H1 (cell line): Measurements from ENCODE around the gene FBXL17. TPM values are rescaled to one million over a fixed set of nuclear protein-coding genes. Genes with fewer than 3 reads are reported as not detected.

Source experiments
- CTCF ChIA-PET: fragments of 300-600 bp; sonication (Branson Sonifier 250); formaldehyde crosslinking; loops from one replicate; lab custom pipeline; 2021; ENCODE audit not compliant: partially characterized antibody; lab: Charles Lee
- POLR2A ChIA-PET: fragments of 300-600 bp; sonication (Branson Sonifier 250); formaldehyde crosslinking; loops from one replicate; lab custom pipeline; 2021; ENCODE audit warnings: inconsistent platforms; ENCODE audit not compliant: partially characterized antibody; lab: Charles Lee
- DNase-seq, 2 experiments: peaks; one replicate each; pipeline versions ENCODE4 v3.0.0 to v3.0.0-alpha.2; 2010 to 2022; ENCODE audit warnings: low spot score in 2 of 2, low read depth in 1 of 2, mixed read lengths in 1 of 2
- FAIRE-seq: peaks from 2 replicates; lab custom pipeline; 2011; peaks lifted over from hg19 to GRCh38; lab: Jason Lieb, UNC
- H2AFZ ChIP-seq: 2 replicates; pipeline ENCODE4 v1.8.1; 2012; ENCODE audit warnings: low read length, inconsistent platforms
- H2AK5ac ChIP-seq: 2 replicates; pipeline ENCODE4 v1.6.1; 2013; ENCODE audit warnings: low read depth, low read length
- H2BK120ac ChIP-seq: replicated peaks from 2 replicates; pipeline ENCODE3; 2013; ENCODE audit warnings: low read depth, low read length, inconsistent platforms
- H2BK12ac ChIP-seq: 2 replicates; pipeline ENCODE4 v1.6.1; 2013; ENCODE audit warnings: low read depth, low read length
- H2BK15ac ChIP-seq: 2 replicates; pipeline ENCODE4 v1.6.1; 2013; ENCODE audit warnings: low read length
- H2BK20ac ChIP-seq: 2 replicates; pipeline ENCODE4 v1.6.1; 2013; ENCODE audit warnings: low read length
- H2BK5ac ChIP-seq: 2 replicates; pipeline ENCODE4 v1.6.1; 2013; ENCODE audit warnings: low read depth, low read length
- H3K14ac ChIP-seq: 2 replicates; pipeline ENCODE4 v1.6.1; 2013; ENCODE audit warnings: inconsistent platforms; ENCODE audit not compliant: insufficient read length
- H3K18ac ChIP-seq: 2 replicates; pipeline ENCODE4 v1.6.1; 2013; ENCODE audit warnings: low read length; ENCODE audit errors: extremely low read depth
- H3K23ac ChIP-seq: 2 replicates; pipeline ENCODE4 v1.6.1; 2013; ENCODE audit warnings: inconsistent platforms; ENCODE audit not compliant: insufficient read length
- H3K23me2 ChIP-seq: 2 replicates; pipeline ENCODE4 v1.6.1; 2013; ENCODE audit warnings: low read depth, low read length
- H3K27ac ChIP-seq: 2 replicates; pipeline ENCODE4 v1.6.1; 2011; ENCODE audit warnings: low read depth, low read length, inconsistent platforms
- H3K27me3 ChIP-seq, 4 experiments: replicated peaks in 1 of 4; 1 replicate in 1 of 4; 2 replicates in 3 of 4; pipeline versions ENCODE4 v1.6.1 to v1.8.1; 2011 to 2013; ENCODE audit warnings: low read length in 3 of 4, mild to moderate bottlenecking in 3 of 4, inconsistent platforms in 2 of 4, mixed read lengths in 2 of 4, moderate library complexity in 1 of 4; ENCODE audit not compliant: control insufficient read depth in 3 of 4, insufficient read depth in 3 of 4; ENCODE audit errors: extremely low read depth in 1 of 4
- H3K36me3 ChIP-seq, 4 experiments: 2 replicates each; pipeline versions ENCODE4 v1.6.1 to v1.8.1; 2011 to 2013; ENCODE audit warnings: mild to moderate bottlenecking in 4 of 4, low read length in 3 of 4, moderate library complexity in 2 of 4, control low read depth in 1 of 4, inconsistent platforms in 1 of 4; ENCODE audit not compliant: insufficient read depth in 4 of 4, control insufficient read depth in 2 of 4
- H3K4ac ChIP-seq: replicated peaks from 2 replicates; pipeline ENCODE3; 2013; ENCODE audit warnings: low read length, low read depth, mixed read lengths, inconsistent platforms; ENCODE audit not compliant: insufficient read length
- H3K4me1 ChIP-seq, 4 experiments: replicated peaks in 1 of 4; 1 replicate in 1 of 4; 2 replicates in 3 of 4; pipeline versions ENCODE4 v1.6.1 to v1.8.1; 2011 to 2013; ENCODE audit warnings: low read length in 3 of 4, inconsistent platforms in 2 of 4, mixed read lengths in 1 of 4; ENCODE audit not compliant: insufficient read depth in 4 of 4, control insufficient read depth in 3 of 4
- H3K4me2 ChIP-seq, 2 experiments: 2 replicates each; pipeline versions ENCODE4 v1.6.1 to v1.8.1; 2011 to 2013; ENCODE audit warnings: low read depth in 2 of 2, low read length in 2 of 2, control low read depth in 1 of 2, inconsistent platforms in 1 of 2, mild to moderate bottlenecking in 1 of 2; ENCODE audit not compliant: insufficient read depth in 1 of 2
- H3K4me3 ChIP-seq, 4 experiments: fragments of 200-600, 300-600 bp in 1 of 4; sonication (generic), shearing (Covaris generic), sonication (Bioruptor Twin) in 1 of 4; 2 replicates each; pipeline versions ENCODE4 v1.5.1 to v1.8.1; 2011 to 2016; ENCODE audit warnings: low read length in 4 of 4, low read depth in 3 of 4, control low read depth in 2 of 4, inconsistent platforms in 2 of 4, mild to moderate bottlenecking in 2 of 4, mixed read lengths in 1 of 4, moderate library complexity in 1 of 4; ENCODE audit not compliant: insufficient read depth in 2 of 4; ENCODE audit errors: extremely low read depth in 1 of 4
- H3K56ac ChIP-seq: replicated peaks from 2 replicates; pipeline ENCODE3; 2013; ENCODE audit warnings: low read depth, mild to moderate bottlenecking, mixed read lengths, low read length, inconsistent platforms; ENCODE audit not compliant: insufficient read length
- H3K79me1 ChIP-seq: 2 replicates; pipeline ENCODE4 v1.6.1; 2013; ENCODE audit warnings: low read depth, low read length, control low read depth
- H3K79me2 ChIP-seq, 2 experiments: 2 replicates each; pipeline versions ENCODE4 v1.6.1 to v1.8.1; 2012 to 2013; ENCODE audit warnings: low read length in 2 of 2, mild to moderate bottlenecking in 2 of 2, inconsistent platforms in 1 of 2; ENCODE audit not compliant: insufficient read depth in 2 of 2, control insufficient read depth in 1 of 2
- H3K9ac ChIP-seq, 4 experiments: replicated peaks in 1 of 4; 1 replicate in 1 of 4; 2 replicates in 3 of 4; pipeline versions ENCODE4 v1.6.1 to v1.8.1; 2011 to 2013; ENCODE audit warnings: low read depth in 3 of 4, low read length in 3 of 4, control low read depth in 2 of 4, mild to moderate bottlenecking in 2 of 4, moderate library complexity in 2 of 4, inconsistent platforms in 1 of 4; ENCODE audit errors: extremely low read depth in 1 of 4
- H3K9me3 ChIP-seq, 2 experiments: 2 replicates each; pipeline versions ENCODE4 v1.6.1 to v1.8.1; 2012 to 2013; ENCODE audit warnings: mild to moderate bottlenecking in 2 of 2, moderate library complexity in 2 of 2, control low read depth in 1 of 2, inconsistent platforms in 1 of 2, low read depth in 1 of 2, low read length in 1 of 2, mixed read lengths in 1 of 2; ENCODE audit not compliant: insufficient read depth in 2 of 2
- H4K20me1 ChIP-seq, 2 experiments: replicated peaks in 1 of 2; 2 replicates each; pipeline versions ENCODE3 to v1.8.1; 2011 to 2013; ENCODE audit warnings: inconsistent platforms in 2 of 2, low read length in 2 of 2, mild to moderate bottlenecking in 1 of 2; ENCODE audit not compliant: insufficient read depth in 2 of 2, control insufficient read depth in 1 of 2
- H4K5ac ChIP-seq: 2 replicates; pipeline ENCODE4 v1.6.1; 2013; ENCODE audit warnings: low read length, low read depth, mixed read lengths, inconsistent platforms; ENCODE audit not compliant: insufficient read length
- H4K8ac ChIP-seq: 2 replicates; pipeline ENCODE4 v1.8.0; 2013; ENCODE audit warnings: mild to moderate bottlenecking, moderate library complexity, low read length, inconsistent platforms; ENCODE audit not compliant: insufficient read depth; ENCODE audit errors: extremely low read depth
- H4K91ac ChIP-seq: replicated peaks from 2 replicates; pipeline ENCODE3; 2013; ENCODE audit warnings: low read length, mixed read lengths, inconsistent platforms; ENCODE audit not compliant: insufficient read length
- BACH1 ChIP-seq: IDR thresholded peaks from 2 replicates; pipeline ENCODE4 v1.6.1; 2012; ENCODE audit warnings: low read length, improper control_type of control experiment
- CBX8 ChIP-seq: fragments of 300-800, 300-1000 bp; sonication (generic); IDR thresholded peaks from 2 replicates; pipeline ENCODE4 v1.7.1; 2016; ENCODE audit warnings: low read depth, low read length, borderline replicate concordance
- CHD1 ChIP-seq: IDR thresholded peaks from 2 replicates; pipeline ENCODE4 v1.6.1; 2012; ENCODE audit warnings: low read depth, low read length, improper control_type of control experiment
- FOSL1 ChIP-seq: IDR thresholded peaks from 2 replicates; pipeline ENCODE4 v1.6.1; 2011; ENCODE audit warnings: mild to moderate bottlenecking, low read depth, low read length, moderate library complexity; ENCODE audit not compliant: insufficient read depth
- JUN ChIP-seq: IDR thresholded peaks from 2 replicates; pipeline ENCODE4 v1.6.1; 2011; ENCODE audit warnings: low read depth, mild to moderate bottlenecking, improper control_type of control experiment, low read length
- PHF8 ChIP-seq: fragments of 200-600 bp; sonication (generic); conservative IDR thresholded peaks from 2 replicates; pipeline ENCODE4 v1.7.1; 2012; ENCODE audit warnings: low read depth, mild to moderate bottlenecking, inconsistent platforms, low read length, moderate library complexity
- POLR2A ChIP-seq, 2 experiments: IDR thresholded peaks; 1 replicate in 1 of 2; 2 replicates in 1 of 2; pipeline ENCODE4 v1.6.1; 2011; ENCODE audit warnings: low read depth in 2 of 2, low read length in 2 of 2, mild to moderate bottlenecking in 2 of 2; ENCODE audit errors: control extremely low read depth in 1 of 2
- RNF2 ChIP-seq: fragments of 200-900, 300-1000 bp; sonication (generic); IDR thresholded peaks from 2 replicates; pipeline ENCODE4 v1.7.1; 2016; ENCODE audit warnings: borderline replicate concordance, low read depth, mild to moderate bottlenecking, antibody characterized with exemption, low read length; ENCODE audit not compliant: poor library complexity, severe bottlenecking; ENCODE audit errors: missing control alignments
- RXRA ChIP-seq: IDR thresholded peaks from 2 replicates; pipeline ENCODE4 v1.6.1; 2011; ENCODE audit warnings: low read depth, mild to moderate bottlenecking, low read length, moderate library complexity; ENCODE audit not compliant: insufficient read depth
- SIX5 ChIP-seq: IDR thresholded peaks from 2 replicates; pipeline ENCODE4 v1.6.1; 2011; ENCODE audit warnings: mild to moderate bottlenecking, low read depth, low read length
- TAF7 ChIP-seq: optimal IDR thresholded peaks from 2 replicates; pipeline ENCODE3; 2011; ENCODE audit warnings: low read depth, mild to moderate bottlenecking, inconsistent platforms, low read length, moderate library complexity, borderline replicate concordance
- TCF12 ChIP-seq: IDR thresholded peaks from 2 replicates; pipeline ENCODE4 v1.6.1; 2011; ENCODE audit warnings: low read depth, mild to moderate bottlenecking, low read length
- ZNF274 ChIP-seq: IDR thresholded peaks from 2 replicates; pipeline ENCODE4 v1.7.0; 2012; ENCODE audit warnings: low read length, borderline replicate concordance; ENCODE audit errors: extremely low read depth
- polyA plus RNA-seq, 7 experiments: library from polyadenylated mRNA; depleted of rRNA in 3 of 7; stranded (reverse) in 5 of 7; unstranded in 2 of 7; fragments of >200 nt in 5 of 7; fragments of 200-250 nt in 2 of 7; gene quantifications; 1 replicate in 5 of 7; 2 replicates in 1 of 7; 4 replicates in 1 of 7; pipeline versions ENCODE4 v1.2.1 to v1.2.3, GENCODE V29; 2011 to 2013; ENCODE audit warnings: missing spikeins in 2 of 7, mixed read lengths in 2 of 7
- total RNA-seq: library from RNA; stranded (reverse); fragmentation: NEBNext Ultra II Directional; extraction: Animal tissue kit (Norgen Biotek cat#: 25700); gene quantifications from 2 replicates; pipeline ENCODE4 v1.2.1, GENCODE V29; 2021
- TF ChIP-seq, protein P1 (sequence below): IDR thresholded peaks from 2 replicates; pipeline ENCODE4 v1.6.1; 2012; ENCODE audit warnings: inconsistent platforms
- TF ChIP-seq, protein P2 (sequence below): IDR thresholded peaks from 2 replicates; pipeline ENCODE4 v1.6.1; 2011; ENCODE audit warnings: low read depth, mild to moderate bottlenecking, low read length; ENCODE audit not compliant: insufficient read depth

The FBXL17 gene
- total and polyA plus RNA-seq, 2 of the 8 experiments (the other 6 are each of a cell fraction or from before 2014, with no cell fraction given) = 0.35 to 4.3 TPM

DNA sequence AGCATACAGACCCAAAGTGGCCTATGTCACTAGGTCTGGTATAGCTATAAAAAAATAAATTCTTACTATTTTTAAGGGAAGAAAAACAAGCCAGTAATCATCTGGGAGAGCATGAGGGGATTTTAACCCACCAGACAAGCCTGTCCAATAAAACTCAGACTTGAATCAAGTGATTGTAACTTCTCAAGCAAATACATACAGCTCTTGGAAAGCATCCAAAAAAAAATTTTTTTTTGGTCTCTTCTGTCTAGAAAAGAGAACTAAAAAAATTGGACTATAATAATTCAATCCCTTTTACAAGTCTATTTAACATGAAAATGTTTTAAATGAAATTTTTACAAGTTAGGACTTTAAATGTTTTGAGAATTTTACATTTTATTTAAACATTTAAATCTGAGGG, 61.7 kb downstream of the FBXL17 start:
- H4K8ac ChIP-seq = no peak overlapping the region
- H3K56ac ChIP-seq = no peak overlapping the region
- no peak overlapping the region for H2BK120ac ChIP-seq
- no peaks in the 10 kb centered on the region for H3K36me3 ChIP-seq
- H3K27me3 ChIP-seq = no peaks in the 10 kb centered on the region
- H3K4me3 ChIP-seq = no peak overlapping the region
- H3K9ac ChIP-seq = no peak overlapping the region
- no peaks in the 10 kb centered on the region for H4K20me1 ChIP-seq
- H3K79me2 ChIP-seq = no peaks in the 10 kb centered on the region
- no peak overlapping the region for H3K23ac ChIP-seq
- DNase-seq = no peak
- CTCF ChIA-PET = no interaction called here
- POLR2A ChIA-PET = no interaction called here
- H3K27ac ChIP-seq = no peak overlapping the region
- H2AFZ ChIP-seq = no peak overlapping the region
- no peak overlapping the region for H2BK15ac ChIP-seq
- no peak overlapping the region for H2BK20ac ChIP-seq
- no peak for FAIRE-seq
- no peak overlapping the region for H4K5ac ChIP-seq
- no peaks in the 10 kb centered on the region for H3K79me1 ChIP-seq
- H3K4me2 ChIP-seq = no peak overlapping the region
- no peaks in the 10 kb centered on the region for H3K23me2 ChIP-seq
- no peak overlapping the region for H3K4ac ChIP-seq
- no peak overlapping the region for H2BK5ac ChIP-seq
- no peak overlapping the region for H3K18ac ChIP-seq
- no peak overlapping the region for H2BK12ac ChIP-seq
- H3K4me1 ChIP-seq = no peaks in the 10 kb centered on the region
- H3K14ac ChIP-seq = no peak overlapping the region
- H4K91ac ChIP-seq = no peak overlapping the region
- no peak overlapping the region for H2AK5ac ChIP-seq
- no peaks in the 10 kb centered on the region for H3K9me3 ChIP-seq
- TF ChIP-seq ZNF274 (no peak), TAF7 (no peak), CBX8 (no peak), RXRA (no peak), BACH1 (no peak), TCF12 (no peak), PHF8 (no peak), SIX5 (no peak), CHD1 (no peak), JUN (no peak), FOSL1 (no peak), POLR2A (IDR thresholded peaks at IDR 0.05; ENCODE audit: control extremely low read depth in 1 of 2, low read depth in 2 of 2, low read length in 2 of 2) (no peak), RNF2 (no peak)
- TF ChIP-seq, protein P1, sequence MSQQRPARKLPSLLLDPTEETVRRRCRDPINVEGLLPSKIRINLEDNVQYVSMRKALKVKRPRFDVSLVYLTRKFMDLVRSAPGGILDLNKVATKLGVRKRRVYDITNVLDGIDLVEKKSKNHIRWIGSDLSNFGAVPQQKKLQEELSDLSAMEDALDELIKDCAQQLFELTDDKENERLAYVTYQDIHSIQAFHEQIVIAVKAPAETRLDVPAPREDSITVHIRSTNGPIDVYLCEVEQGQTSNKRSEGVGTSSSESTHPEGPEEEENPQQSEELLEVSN = no peak
- TF ChIP-seq, protein P2, sequence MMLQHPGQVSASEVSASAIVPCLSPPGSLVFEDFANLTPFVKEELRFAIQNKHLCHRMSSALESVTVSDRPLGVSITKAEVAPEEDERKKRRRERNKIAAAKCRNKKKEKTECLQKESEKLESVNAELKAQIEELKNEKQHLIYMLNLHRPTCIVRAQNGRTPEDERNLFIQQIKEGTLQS = no peak
